Central memory CD8-positive, alpha-beta T cell (primary cell): Measurements from ENCODE around the gene ACTA1.
"Not testable (repeated sequence)": the region's sequence is repeated elsewhere in the genome, so short reads cannot be mapped to it uniquely, and the experiment has no call there.

ENCODE experiments used
- ATAC-seq: fragments of 150-1000 bp; cut with Tn5 transposase; replicated peaks from 2 replicates; pipeline ENCODE4 v1.10.0; 2022; ENCODE audit warnings: mild to moderate bottlenecking, moderate FRiP score, moderate number of reproducible peaks; ENCODE audit not compliant: poor library complexity, severe bottlenecking; ENCODE audit errors: extremely low read depth
- DNase-seq, 2 donors: peaks; one replicate each; pipeline ENCODE4 v3.0.0; 2021; ENCODE audit warnings: low spot score in 2 of 2
- H3K27ac Mint-ChIP-seq: one replicate; pipeline ENCODE4 v1.8.0; 2022; ENCODE audit warnings: low read depth, mild to moderate bottlenecking, moderate library complexity, mixed read lengths
- H3K27me3 Mint-ChIP-seq: one replicate; pipeline ENCODE4 v1.8.0; 2022; ENCODE audit warnings: mixed read lengths
- H3K36me3 Mint-ChIP-seq: one replicate; pipeline ENCODE4 v1.8.0; 2022; ENCODE audit warnings: mild to moderate bottlenecking, moderate library complexity, mixed read lengths; ENCODE audit not compliant: insufficient read depth
- H3K4me1 Mint-ChIP-seq: one replicate; pipeline ENCODE4 v1.8.0; 2022; ENCODE audit warnings: mixed read lengths
- H3K4me3 Mint-ChIP-seq: one replicate; pipeline ENCODE4 v1.8.0; 2022; ENCODE audit warnings: mild to moderate bottlenecking, moderate library complexity, mixed read lengths
- H3K9me3 Mint-ChIP-seq: one replicate; pipeline ENCODE4 v1.8.0; 2022; ENCODE audit warnings: mixed read lengths

The ACTA1 gene

DNA sequence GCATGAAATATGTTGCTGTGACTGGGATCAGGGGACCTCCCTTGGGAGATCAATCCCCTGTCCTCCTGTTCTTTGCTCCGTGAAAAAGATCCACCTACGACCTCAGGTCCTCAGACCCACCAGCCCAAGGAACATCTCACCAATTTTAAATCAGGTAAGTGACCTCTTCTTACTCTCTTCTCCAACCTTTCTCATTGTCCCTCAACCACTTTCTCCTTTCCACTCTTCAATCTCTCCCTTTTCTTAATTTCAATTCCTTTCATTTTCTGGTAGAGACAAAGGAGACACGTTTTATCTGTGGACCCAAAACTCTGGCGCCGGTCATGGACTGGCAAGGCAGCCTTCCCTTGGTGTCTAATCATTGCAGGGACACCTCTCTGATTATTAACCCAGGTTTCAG is 21.1 kb downstream of the ACTA1 start:
- H3K27ac Mint-ChIP-seq, H3K4me3 Mint-ChIP-seq, H3K9me3 Mint-ChIP-seq, H3K36me3 Mint-ChIP-seq, H3K4me1 Mint-ChIP-seq, ATAC-seq, DNase-seq: not testable (repeated sequence)
- peaks cover 33% of the 10 kb centered on the region for H3K27me3 Mint-ChIP-seq

DNA sequence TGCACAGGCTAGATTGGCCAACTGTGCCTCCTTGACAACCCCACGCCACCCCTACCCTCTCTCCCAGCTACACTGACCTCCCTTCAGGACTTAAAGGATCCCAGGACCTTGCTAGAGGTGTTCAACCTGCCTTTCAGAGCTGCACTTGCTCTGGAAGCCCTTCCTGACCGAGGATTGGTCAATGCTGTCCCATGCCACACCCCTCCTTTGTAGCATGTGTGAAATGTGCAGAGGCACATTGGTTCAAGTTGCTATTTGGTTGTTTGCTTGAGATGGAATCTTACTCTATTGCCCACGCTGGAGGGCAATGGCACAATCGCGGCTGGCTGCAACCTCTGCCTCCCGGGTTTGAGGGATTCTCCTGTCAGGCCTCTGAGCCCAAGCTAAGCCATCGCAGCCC is 21.8 kb downstream of the ACTA1 start:
- H3K9me3 Mint-ChIP-seq, result no peaks in the 10 kb centered on the region
- H3K27ac Mint-ChIP-seq, result no peak overlapping the region
- H3K36me3 Mint-ChIP-seq, result peaks cover 1% of the 10 kb centered on the region
- DNase-seq (no peak), ATAC-seq (no peak)
- H3K27me3 Mint-ChIP-seq, result peaks cover 41% of the 10 kb centered on the region
- no peak overlapping the region for H3K4me3 Mint-ChIP-seq
- peaks cover 9% of the 10 kb centered on the region for H3K4me1 Mint-ChIP-seq

DNA sequence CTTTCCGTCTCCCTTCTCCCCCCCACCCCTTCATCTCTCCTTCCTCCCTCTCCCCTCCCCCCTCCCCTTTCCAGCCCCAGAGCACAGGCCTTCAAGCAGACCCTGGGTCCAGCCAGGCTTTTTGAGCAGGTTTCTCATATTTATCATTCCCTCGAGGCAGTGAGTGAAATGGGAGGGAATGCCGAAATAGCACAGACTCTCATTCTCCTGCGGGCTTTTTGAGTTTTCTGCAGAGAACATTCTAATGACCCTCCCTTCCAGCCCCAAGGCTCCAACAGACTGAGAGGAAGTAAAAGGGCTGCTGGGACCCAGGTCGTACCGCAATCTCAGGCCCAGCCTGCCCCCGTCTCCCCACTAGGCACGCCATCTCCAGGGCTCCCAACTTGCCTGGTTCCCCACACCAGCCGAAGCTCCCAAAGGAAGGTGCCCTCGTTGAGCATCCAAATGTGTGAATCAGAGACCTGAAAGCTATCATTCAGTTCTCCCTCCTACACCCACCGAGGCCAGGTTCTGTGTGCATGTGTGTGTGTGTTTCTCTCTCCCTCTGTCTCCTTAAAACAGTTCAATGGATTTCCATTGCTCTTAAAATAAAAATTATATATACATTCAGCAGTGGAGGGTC is 22.3 kb downstream of the ACTA1 start:
- no peaks in the 10 kb centered on the region for H3K9me3 Mint-ChIP-seq
- peaks cover 46% of the 10 kb centered on the region for H3K27me3 Mint-ChIP-seq
- no peak overlapping the region for H3K27ac Mint-ChIP-seq
- peaks cover 14% of the 10 kb centered on the region for H3K4me1 Mint-ChIP-seq
- H3K4me3 Mint-ChIP-seq, result no peak overlapping the region
- peaks cover 1% of the 10 kb centered on the region for H3K36me3 Mint-ChIP-seq
- DNase-seq, result no peak
- no peak for ATAC-seq

- peaks cover 1% of the 10 kb centered on the region for H3K36me3 Mint-ChIP-seq
- DNase-seq, result no peak
- ATAC-seq, result no peak
- no peak overlapping the region for H3K27ac Mint-ChIP-seq
- H3K4me1 Mint-ChIP-seq, result peaks cover 14% of the 10 kb centered on the region
- H3K27me3 Mint-ChIP-seq, result peaks cover 52% of the 10 kb centered on the region
- H3K4me3 Mint-ChIP-seq, result no peak overlapping the region
- no peaks in the 10 kb centered on the region for H3K9me3 Mint-ChIP-seq
These were observed 23.0 kb downstream of the ACTA1 start for GRCh38 chr1:229410692-229411433.

- Mint-ChIP-seq H3K4me3 (no peak overlapping the region), H3K4me1 (peaks cover 14% of the 10 kb centered on the region), H3K27me3 (peaks cover 58% of the 10 kb centered on the region), H3K9me3 (no peaks in the 10 kb centered on the region), H3K27ac (no peak overlapping the region), H3K36me3 (peaks cover 1% of the 10 kb centered on the region)
- DNase-seq, result no peak
- ATAC-seq, result no peak
These were observed 23.6 kb downstream of the ACTA1 start for GRCh38 chr1:229410370-229410691.

GRCh38 chr1:229409616-229410369 is 24.1 kb downstream of the ACTA1 start:
- H3K27me3 Mint-ChIP-seq, result peaks cover 63% of the 10 kb centered on the region
- peaks cover 14% of the 10 kb centered on the region for H3K4me1 Mint-ChIP-seq
- ATAC-seq, result no peak
- DNase-seq, result no peak
- no peak overlapping the region for H3K27ac Mint-ChIP-seq
- H3K4me3 Mint-ChIP-seq, result no peak overlapping the region
- peaks cover 1% of the 10 kb centered on the region for H3K36me3 Mint-ChIP-seq
- no peaks in the 10 kb centered on the region for H3K9me3 Mint-ChIP-seq

- Mint-ChIP-seq H3K27me3 (peaks cover 76% of the 10 kb centered on the region), H3K36me3 (peaks cover 1% of the 10 kb centered on the region), H3K27ac (no peak overlapping the region), H3K9me3 (no peaks in the 10 kb centered on the region), H3K4me1 (peaks cover 14% of the 10 kb centered on the region), H3K4me3 (no peak overlapping the region)
- DNase-seq (no peak), ATAC-seq (no peak)
These were observed 25.3 kb downstream of the ACTA1 start for GRCh38 chr1:229408458-229409037.

GRCh38 chr1:229407206-229408026 is 26.5 kb downstream of the ACTA1 start:
- Mint-ChIP-seq H3K4me1 (peaks cover 14% of the 10 kb centered on the region), H3K27ac (no peak overlapping the region), H3K36me3 (peaks cover 1% of the 10 kb centered on the region), H3K4me3 (peak overlapping the region; percentile 65), H3K27me3 (peaks cover 87% of the 10 kb centered on the region), H3K9me3 (no peaks in the 10 kb centered on the region)
- DNase-seq (no peak), ATAC-seq (no peak)

DNA sequence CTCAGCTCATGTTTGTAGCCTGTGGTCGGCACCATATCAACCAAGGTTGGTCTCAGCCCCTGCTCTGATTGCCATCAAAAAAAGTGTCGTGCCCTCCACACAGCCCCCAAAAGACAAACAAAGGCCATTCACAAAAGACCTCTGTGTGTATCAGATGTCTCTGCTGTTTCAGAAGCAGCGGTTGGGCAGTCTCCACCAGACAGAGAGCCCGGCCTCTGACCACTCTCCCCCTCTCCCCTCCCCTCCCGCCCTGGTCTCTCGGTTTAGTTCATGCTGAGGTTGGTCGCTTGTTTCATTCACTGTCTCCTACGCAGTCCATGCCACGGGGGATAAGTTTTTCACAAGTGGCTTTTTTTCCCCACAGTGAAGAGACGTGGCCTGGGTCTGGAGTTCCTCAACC is 27.1 kb downstream of the ACTA1 start:
- DNase-seq (no peak), ATAC-seq (no peak)
- peaks cover 93% of the 10 kb centered on the region for H3K27me3 Mint-ChIP-seq
- H3K9me3 Mint-ChIP-seq, result no peaks in the 10 kb centered on the region
- no peak overlapping the region for H3K27ac Mint-ChIP-seq
- peaks cover 14% of the 10 kb centered on the region for H3K4me1 Mint-ChIP-seq
- no peaks in the 10 kb centered on the region for H3K36me3 Mint-ChIP-seq
- peak overlapping the region; percentile 65 for H3K4me3 Mint-ChIP-seq

- Mint-ChIP-seq H3K27me3 (peaks cover 81% of the 10 kb centered on the region), H3K36me3 (no peaks in the 10 kb centered on the region), H3K9me3 (no peaks in the 10 kb centered on the region), H3K4me1 (peaks cover 8% of the 10 kb centered on the region), H3K27ac (no peak overlapping the region), H3K4me3 (no peak overlapping the region)
- ATAC-seq (no peak), DNase-seq (no peak)
These were observed 30.3 kb downstream of the ACTA1 start for GRCh38 chr1:229403573-229403972.

- H3K4me1 Mint-ChIP-seq, result peaks cover 8% of the 10 kb centered on the region
- peaks cover 75% of the 10 kb centered on the region for H3K27me3 Mint-ChIP-seq
- no peak overlapping the region for H3K4me3 Mint-ChIP-seq
- H3K36me3 Mint-ChIP-seq, result no peaks in the 10 kb centered on the region
- no peaks in the 10 kb centered on the region for H3K9me3 Mint-ChIP-seq
- ATAC-seq (no peak), DNase-seq (no peak)
- no peak overlapping the region for H3K27ac Mint-ChIP-seq
These were observed 30.9 kb downstream of the ACTA1 start for GRCh38 chr1:229402993-229403392.

DNA sequence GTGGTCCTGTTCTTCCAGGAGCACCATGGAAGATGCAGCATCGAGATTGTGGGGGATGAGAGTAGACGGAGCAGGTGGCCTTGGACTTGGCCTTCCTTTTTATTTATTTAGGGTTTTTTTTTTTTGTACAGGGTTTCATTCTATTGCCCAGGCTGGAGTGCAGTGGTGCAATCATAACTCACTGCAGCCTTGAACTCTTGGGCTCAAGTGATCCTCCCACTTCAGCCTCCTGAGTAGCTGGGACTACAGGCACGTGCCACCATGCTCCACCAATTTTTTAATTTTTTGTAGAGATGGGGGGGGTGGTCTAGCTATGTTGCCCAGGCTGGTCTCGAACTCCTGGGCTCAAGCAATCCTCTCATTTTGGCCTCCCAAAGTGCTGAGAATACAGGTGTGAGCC is 31.6 kb downstream of the ACTA1 start:
- not testable (repeated sequence) for H3K4me3 Mint-ChIP-seq, H3K36me3 Mint-ChIP-seq, ATAC-seq, H3K4me1 Mint-ChIP-seq, DNase-seq, H3K27ac Mint-ChIP-seq, H3K9me3 Mint-ChIP-seq
- H3K27me3 Mint-ChIP-seq, result peaks cover 75% of the 10 kb centered on the region
